Stimulated activated CD8-positive, alpha-beta memory T cell treated with anti-CD3 and anti-CD28 coated beads, Interleukin-7, amount 100 ng/mL, for 1 hour (primary cell): Measurements from ENCODE around the gene RPRD1A.
"Not testable (repeated sequence)": the region's sequence is repeated elsewhere in the genome, so short reads cannot be mapped to it uniquely, and the experiment has no call there.

Experiments
- DNase-seq, 2 donors: peaks; one replicate each; pipeline ENCODE4 v3.0.0-alpha.2; 2020; ENCODE audit warnings: low read depth in 2 of 2

The RPRD1A gene

GRCh38 chr18:36078751-36079529, 11.6 kb upstream of the RPRD1A start:
- DNase-seq: no peak

GRCh38 chr18:36077764-36078163, 10.4 kb upstream of the RPRD1A start:
- DNase-seq: not testable (repeated sequence)

GRCh38 chr18:36075862-36076587, 8.7 kb upstream of the RPRD1A start:
- DNase-seq: no peak

GRCh38 chr18:36074435-36074834, 7.1 kb upstream of the RPRD1A start:
- no peak for DNase-seq

GRCh38 chr18:36073676-36074075, 6.3 kb upstream of the RPRD1A start:
- DNase-seq: no peak

GRCh38 chr18:36072406-36072805, 5.0 kb upstream of the RPRD1A start:
- DNase-seq: not testable (repeated sequence)

GRCh38 chr18:36066686-36067054, 689 bp downstream of the RPRD1A start:
- no peak for DNase-seq

- no peak for DNase-seq
These were observed 1.4 kb downstream of the RPRD1A start for GRCh38 chr18:36066001-36066400.

- DNase-seq: not testable (repeated sequence)
These were observed 2.6 kb downstream of the RPRD1A start for GRCh38 chr18:36064809-36065079.

- DNase-seq: no peak
These were observed 3.1 kb downstream of the RPRD1A start for GRCh38 chr18:36064027-36064808.

GRCh38 chr18:36058674-36059073, 8.7 kb downstream of the RPRD1A start:
- DNase-seq: no peak

- no peak for DNase-seq
These were observed 15.6 kb downstream of the RPRD1A start for GRCh38 chr18:36051760-36052159.

- no peak for DNase-seq
These were observed 16.9 kb downstream of the RPRD1A start for GRCh38 chr18:36050479-36050878.

- no peak for DNase-seq
These were observed 19.8 kb downstream of the RPRD1A start for GRCh38 chr18:36047521-36047920.

GRCh38 chr18:36046898-36047297, 20.5 kb downstream of the RPRD1A start:
- DNase-seq: no peak

GRCh38 chr18:36045241-36045991, 21.9 kb downstream of the RPRD1A start:
- no peak for DNase-seq

- DNase-seq: no peak
These were observed 24.2 kb downstream of the RPRD1A start for GRCh38 chr18:36043153-36043552.

GRCh38 chr18:36041146-36041545, 26.2 kb downstream of the RPRD1A start:
- no peak for DNase-seq

GRCh38 chr18:36038102-36038663, 29.2 kb downstream of the RPRD1A start:
- no peak for DNase-seq

GRCh38 chr18:36035253-36035652, 32.1 kb downstream of the RPRD1A start:
- DNase-seq: no peak

GRCh38 chr18:36034299-36034895, 33.0 kb downstream of the RPRD1A start:
- DNase-seq: no peak
